K562 (cell line): ENCODE data around the gene SALL3. TPM values are rescaled to one million over a fixed set of nuclear protein-coding genes. Genes with fewer than 3 reads are reported as not detected.

Experiments
- EP400 ChIP-seq: fragments of 450-650 bp; IDR thresholded peaks from 2 replicates; pipeline ENCODE4 v1.6.1; 2017; ENCODE audit warnings: antibody characterized with exemption, mild to moderate bottlenecking, moderate library complexity
- RAD51 ChIP-seq: fragments of 450-650 bp; IDR thresholded peaks from 2 replicates; pipeline ENCODE4 v1.7.1; 2016; ENCODE audit warnings: low read depth, mild to moderate bottlenecking, borderline replicate concordance
- TAF7 ChIP-seq: fragments of 450-650 bp; IDR thresholded peaks from 2 replicates; pipeline ENCODE4 v1.6.1; 2016; ENCODE audit warnings: missing genetic modification characterization, missing compliant biosample characterization
- USF2 ChIP-seq: sonication (generic); formaldehyde crosslinking; IDR thresholded peaks from 2 replicates; pipeline ENCODE4 v1.5.0; 2020; ENCODE audit warnings: missing genetic modification reagents
- ZEB2 ChIP-seq: fragments of 450-650 bp; IDR thresholded peaks from 2 replicates; pipeline ENCODE4 v1.6.1; 2016
- ZNF316 ChIP-seq: fragments of 450-650 bp; IDR thresholded peaks from 2 replicates; pipeline ENCODE4 v1.6.1; 2016
- polyA plus RNA-seq, 8 experiments: library from polyadenylated mRNA; depleted of rRNA in 4 of 8; stranded (reverse) in 5 of 8; unstranded in 3 of 8; fragments of >200 nt; fragmentation: Nextera tagmentation in 2 of 8; fragmentation: Illumina TruSeq in 1 of 8; extraction: Ambion mirVana in 2 of 8; extraction: Trizol in 1 of 8; gene quantifications; 2 replicates each; pipeline versions ENCODE4 v1.2.1 to v1.2.3, GENCODE V29; 2011 to 2014; ENCODE audit warnings: inconsistent platforms in 1 of 8, missing spikeins in 1 of 8
- total RNA-seq, 7 experiments: library from RNA; depleted of rRNA in 6 of 7; stranded (reverse); fragments of >200 nt in 6 of 7; fragmentation: Illumina TruSeq in 2 of 7; extraction: Trizol in 2 of 7; gene quantifications; 2 replicates each; pipeline versions ENCODE4 v1.2.1 to v1.2.3, GENCODE V29; 2011 to 2021; ENCODE audit warnings: low replicate concordance in 1 of 7
- TF ChIP-seq, protein P1 (sequence below): fragments of 450-650 bp; IDR thresholded peaks from 2 replicates; pipeline ENCODE4 v1.6.1; 2016; ENCODE audit warnings: mild to moderate bottlenecking, moderate library complexity
- TF ChIP-seq, protein P2 (sequence below): fragments of 450-650 bp; IDR thresholded peaks from 2 replicates; pipeline ENCODE4 v1.6.1; 2016; ENCODE audit warnings: low read depth

SALL3 gene
- total and polyA plus RNA-seq, 9 of the 15 experiments (the other 6 are each of a cell fraction or from before 2014, with no cell fraction given) = not detected

DNA sequence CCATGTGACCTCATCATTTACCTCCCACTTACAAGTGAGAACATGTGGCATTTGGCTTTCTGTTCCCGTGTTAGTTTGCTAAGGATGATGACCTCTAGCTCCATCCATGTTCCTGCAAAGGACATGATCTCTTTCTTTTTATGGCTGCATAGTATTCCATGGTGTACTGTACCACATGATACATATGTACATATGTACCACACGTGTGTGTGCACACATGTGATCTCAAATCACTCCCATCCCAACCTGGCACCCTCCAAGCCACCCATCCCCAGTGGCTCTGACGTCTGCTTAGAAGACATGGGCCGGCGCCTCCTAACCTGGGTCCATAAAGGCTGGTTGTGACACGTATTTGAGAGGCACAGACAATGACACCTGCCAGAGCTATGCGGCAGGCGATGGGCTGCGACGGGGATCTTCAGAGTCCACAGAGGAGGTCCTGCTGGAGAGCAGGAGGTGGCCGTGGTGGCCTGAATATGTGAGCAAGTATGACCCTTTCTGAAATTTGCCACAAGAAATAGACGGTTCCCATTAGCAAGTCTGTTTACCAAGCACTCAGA, 8.8 kb upstream of the SALL3 start (continued):
- TF ChIP-seq, protein P1, sequence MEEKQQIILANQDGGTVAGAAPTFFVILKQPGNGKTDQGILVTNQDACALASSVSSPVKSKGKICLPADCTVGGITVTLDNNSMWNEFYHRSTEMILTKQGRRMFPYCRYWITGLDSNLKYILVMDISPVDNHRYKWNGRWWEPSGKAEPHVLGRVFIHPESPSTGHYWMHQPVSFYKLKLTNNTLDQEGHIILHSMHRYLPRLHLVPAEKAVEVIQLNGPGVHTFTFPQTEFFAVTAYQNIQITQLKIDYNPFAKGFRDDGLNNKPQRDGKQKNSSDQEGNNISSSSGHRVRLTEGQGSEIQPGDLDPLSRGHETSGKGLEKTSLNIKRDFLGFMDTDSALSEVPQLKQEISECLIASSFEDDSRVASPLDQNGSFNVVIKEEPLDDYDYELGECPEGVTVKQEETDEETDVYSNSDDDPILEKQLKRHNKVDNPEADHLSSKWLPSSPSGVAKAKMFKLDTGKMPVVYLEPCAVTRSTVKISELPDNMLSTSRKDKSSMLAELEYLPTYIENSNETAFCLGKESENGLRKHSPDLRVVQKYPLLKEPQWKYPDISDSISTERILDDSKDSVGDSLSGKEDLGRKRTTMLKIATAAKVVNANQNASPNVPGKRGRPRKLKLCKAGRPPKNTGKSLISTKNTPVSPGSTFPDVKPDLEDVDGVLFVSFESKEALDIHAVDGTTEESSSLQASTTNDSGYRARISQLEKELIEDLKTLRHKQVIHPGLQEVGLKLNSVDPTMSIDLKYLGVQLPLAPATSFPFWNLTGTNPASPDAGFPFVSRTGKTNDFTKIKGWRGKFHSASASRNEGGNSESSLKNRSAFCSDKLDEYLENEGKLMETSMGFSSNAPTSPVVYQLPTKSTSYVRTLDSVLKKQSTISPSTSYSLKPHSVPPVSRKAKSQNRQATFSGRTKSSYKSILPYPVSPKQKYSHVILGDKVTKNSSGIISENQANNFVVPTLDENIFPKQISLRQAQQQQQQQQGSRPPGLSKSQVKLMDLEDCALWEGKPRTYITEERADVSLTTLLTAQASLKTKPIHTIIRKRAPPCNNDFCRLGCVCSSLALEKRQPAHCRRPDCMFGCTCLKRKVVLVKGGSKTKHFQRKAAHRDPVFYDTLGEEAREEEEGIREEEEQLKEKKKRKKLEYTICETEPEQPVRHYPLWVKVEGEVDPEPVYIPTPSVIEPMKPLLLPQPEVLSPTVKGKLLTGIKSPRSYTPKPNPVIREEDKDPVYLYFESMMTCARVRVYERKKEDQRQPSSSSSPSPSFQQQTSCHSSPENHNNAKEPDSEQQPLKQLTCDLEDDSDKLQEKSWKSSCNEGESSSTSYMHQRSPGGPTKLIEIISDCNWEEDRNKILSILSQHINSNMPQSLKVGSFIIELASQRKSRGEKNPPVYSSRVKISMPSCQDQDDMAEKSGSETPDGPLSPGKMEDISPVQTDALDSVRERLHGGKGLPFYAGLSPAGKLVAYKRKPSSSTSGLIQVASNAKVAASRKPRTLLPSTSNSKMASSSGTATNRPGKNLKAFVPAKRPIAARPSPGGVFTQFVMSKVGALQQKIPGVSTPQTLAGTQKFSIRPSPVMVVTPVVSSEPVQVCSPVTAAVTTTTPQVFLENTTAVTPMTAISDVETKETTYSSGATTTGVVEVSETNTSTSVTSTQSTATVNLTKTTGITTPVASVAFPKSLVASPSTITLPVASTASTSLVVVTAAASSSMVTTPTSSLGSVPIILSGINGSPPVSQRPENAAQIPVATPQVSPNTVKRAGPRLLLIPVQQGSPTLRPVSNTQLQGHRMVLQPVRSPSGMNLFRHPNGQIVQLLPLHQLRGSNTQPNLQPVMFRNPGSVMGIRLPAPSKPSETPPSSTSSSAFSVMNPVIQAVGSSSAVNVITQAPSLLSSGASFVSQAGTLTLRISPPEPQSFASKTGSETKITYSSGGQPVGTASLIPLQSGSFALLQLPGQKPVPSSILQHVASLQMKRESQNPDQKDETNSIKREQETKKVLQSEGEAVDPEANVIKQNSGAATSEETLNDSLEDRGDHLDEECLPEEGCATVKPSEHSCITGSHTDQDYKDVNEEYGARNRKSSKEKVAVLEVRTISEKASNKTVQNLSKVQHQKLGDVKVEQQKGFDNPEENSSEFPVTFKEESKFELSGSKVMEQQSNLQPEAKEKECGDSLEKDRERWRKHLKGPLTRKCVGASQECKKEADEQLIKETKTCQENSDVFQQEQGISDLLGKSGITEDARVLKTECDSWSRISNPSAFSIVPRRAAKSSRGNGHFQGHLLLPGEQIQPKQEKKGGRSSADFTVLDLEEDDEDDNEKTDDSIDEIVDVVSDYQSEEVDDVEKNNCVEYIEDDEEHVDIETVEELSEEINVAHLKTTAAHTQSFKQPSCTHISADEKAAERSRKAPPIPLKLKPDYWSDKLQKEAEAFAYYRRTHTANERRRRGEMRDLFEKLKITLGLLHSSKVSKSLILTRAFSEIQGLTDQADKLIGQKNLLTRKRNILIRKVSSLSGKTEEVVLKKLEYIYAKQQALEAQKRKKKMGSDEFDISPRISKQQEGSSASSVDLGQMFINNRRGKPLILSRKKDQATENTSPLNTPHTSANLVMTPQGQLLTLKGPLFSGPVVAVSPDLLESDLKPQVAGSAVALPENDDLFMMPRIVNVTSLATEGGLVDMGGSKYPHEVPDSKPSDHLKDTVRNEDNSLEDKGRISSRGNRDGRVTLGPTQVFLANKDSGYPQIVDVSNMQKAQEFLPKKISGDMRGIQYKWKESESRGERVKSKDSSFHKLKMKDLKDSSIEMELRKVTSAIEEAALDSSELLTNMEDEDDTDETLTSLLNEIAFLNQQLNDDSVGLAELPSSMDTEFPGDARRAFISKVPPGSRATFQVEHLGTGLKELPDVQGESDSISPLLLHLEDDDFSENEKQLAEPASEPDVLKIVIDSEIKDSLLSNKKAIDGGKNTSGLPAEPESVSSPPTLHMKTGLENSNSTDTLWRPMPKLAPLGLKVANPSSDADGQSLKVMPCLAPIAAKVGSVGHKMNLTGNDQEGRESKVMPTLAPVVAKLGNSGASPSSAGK = no peak
- TF ChIP-seq RAD51 = no peak
- TF ChIP-seq TAF7 (tag) = no peak
- TF ChIP-seq USF2 (CRISPR knock-in tag) = no peak
- TF ChIP-seq, protein P2, sequence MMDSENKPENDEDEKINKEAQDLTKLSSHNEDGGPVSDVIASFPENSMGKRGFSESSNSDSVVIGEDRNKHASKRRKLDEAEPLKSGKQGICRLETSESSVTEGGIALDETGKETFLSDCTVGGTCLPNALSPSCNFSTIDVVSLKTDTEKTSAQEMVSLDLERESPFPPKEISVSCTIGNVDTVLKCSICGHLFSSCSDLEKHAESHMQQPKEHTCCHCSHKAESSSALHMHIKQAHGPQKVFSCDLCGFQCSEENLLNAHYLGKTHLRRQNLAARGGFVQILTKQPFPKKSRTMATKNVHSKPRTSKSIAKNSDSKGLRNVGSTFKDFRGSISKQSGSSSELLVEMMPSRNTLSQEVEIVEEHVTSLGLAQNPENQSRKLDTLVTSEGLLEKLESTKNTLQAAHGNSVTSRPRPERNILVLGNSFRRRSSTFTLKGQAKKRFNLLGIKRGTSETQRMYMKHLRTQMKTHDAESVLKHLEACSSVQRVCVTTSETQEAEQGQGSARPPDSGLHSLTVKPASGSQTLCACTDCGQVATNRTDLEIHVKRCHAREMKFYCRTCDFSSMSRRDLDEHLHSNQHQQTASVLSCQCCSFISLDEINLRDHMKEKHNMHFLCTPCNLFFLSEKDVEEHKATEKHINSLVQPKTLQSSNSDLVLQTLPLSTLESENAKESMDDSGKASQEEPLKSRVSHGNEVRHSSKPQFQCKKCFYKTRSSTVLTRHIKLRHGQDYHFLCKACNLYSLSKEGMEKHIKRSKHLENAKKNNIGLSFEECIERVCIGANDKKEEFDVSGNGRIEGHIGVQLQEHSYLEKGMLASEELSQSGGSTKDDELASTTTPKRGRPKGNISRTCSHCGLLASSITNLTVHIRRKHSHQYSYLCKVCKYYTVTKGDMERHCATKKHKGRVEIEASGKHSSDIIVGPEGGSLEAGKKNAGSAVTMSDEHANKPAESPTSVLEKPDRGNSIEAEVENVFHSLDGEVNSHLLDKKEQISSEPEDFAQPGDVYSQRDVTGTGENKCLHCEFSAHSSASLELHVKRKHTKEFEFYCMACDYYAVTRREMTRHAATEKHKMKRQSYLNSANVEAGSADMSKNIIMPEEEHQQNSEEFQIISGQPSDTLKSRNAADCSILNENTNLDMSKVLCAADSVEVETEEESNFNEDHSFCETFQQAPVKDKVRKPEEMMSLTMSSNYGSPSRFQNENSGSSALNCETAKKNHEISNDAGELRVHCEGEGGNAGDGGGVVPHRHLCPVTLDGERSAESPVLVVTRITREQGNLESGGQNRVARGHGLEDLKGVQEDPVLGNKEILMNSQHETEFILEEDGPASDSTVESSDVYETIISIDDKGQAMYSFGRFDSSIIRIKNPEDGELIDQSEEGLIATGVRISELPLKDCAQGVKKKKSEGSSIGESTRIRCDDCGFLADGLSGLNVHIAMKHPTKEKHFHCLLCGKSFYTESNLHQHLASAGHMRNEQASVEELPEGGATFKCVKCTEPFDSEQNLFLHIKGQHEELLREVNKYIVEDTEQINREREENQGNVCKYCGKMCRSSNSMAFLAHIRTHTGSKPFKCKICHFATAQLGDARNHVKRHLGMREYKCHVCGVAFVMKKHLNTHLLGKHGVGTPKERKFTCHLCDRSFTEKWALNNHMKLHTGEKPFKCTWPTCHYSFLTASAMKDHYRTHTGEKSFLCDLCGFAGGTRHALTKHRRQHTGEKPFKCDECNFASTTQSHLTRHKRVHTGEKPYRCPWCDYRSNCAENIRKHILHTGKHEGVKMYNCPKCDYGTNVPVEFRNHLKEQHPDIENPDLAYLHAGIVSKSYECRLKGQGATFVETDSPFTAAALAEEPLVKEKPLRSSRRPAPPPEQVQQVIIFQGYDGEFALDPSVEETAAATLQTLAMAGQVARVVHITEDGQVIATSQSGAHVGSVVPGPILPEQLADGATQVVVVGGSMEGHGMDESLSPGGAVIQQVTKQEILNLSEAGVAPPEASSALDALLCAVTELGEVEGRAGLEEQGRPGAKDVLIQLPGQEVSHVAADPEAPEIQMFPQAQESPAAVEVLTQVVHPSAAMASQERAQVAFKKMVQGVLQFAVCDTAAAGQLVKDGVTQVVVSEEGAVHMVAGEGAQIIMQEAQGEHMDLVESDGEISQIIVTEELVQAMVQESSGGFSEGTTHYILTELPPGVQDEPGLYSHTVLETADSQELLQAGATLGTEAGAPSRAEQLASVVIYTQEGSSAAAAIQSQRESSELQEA = no peak
- TF ChIP-seq ZNF316 = no peak
- no peak for TF ChIP-seq EP400
- no peak for TF ChIP-seq ZEB2
